A549 (cell line): ENCODE data around the gene CASP3.

Experiments
- CHD4 ChIP-seq: fragments of 200-600 bp; sonication (generic); IDR thresholded peaks from 2 replicates; pipeline ENCODE4 v1.6.1; 2016; ENCODE audit warnings: antibody characterized with exemption, mild to moderate bottlenecking, borderline replicate concordance
- CTCF ChIP-seq: fragments of >200 bp; sonication (Bioruptor Twin); formaldehyde crosslinking; IDR thresholded peaks from 3 replicates; pipeline ENCODE4 v1.5.1; 2016
- EP300 ChIP-seq, 2 experiments: fragments of >200 bp; sonication (Bioruptor Twin); formaldehyde crosslinking; IDR thresholded peaks; 2 replicates in 1 of 2; 3 replicates in 1 of 2; pipeline ENCODE4 v1.6.1; 2016 to 2017
- ESRRA ChIP-seq: fragments of 150-350 bp; IDR thresholded peaks from 2 replicates; pipeline ENCODE4 v1.6.1; 2014; ENCODE audit warnings: mild to moderate bottlenecking, low read length, borderline replicate concordance
- MAFK ChIP-seq: fragments of 450-650 bp; IDR thresholded peaks from 2 replicates; pipeline ENCODE4 v1.6.1; 2014; ENCODE audit not compliant: partially characterized antibody
- POLR2AphosphoS2 ChIP-seq: conservative IDR thresholded peaks from 2 replicates; pipeline ENCODE4 v1.6.1; 2012; ENCODE audit warnings: low read length, improper control_type of control experiment, inconsistent platforms
- RFX5 ChIP-seq: fragments of 450-650 bp; IDR thresholded peaks from 2 replicates; pipeline ENCODE4 v1.7.1; 2014; ENCODE audit warnings: antibody characterized with exemption, mild to moderate bottlenecking, moderate library complexity
- RNF2 ChIP-seq: fragments of 200-600 bp; sonication (generic); IDR thresholded peaks from 2 replicates; pipeline ENCODE4 v1.6.1; 2016; ENCODE audit warnings: low read depth, mild to moderate bottlenecking, antibody characterized with exemption, moderate library complexity, borderline replicate concordance
- SREBF2 ChIP-seq: fragments of 450-650 bp; IDR thresholded peaks from 2 replicates; pipeline ENCODE4 v1.6.1; 2014; ENCODE audit warnings: mild to moderate bottlenecking, moderate library complexity
- USF2 ChIP-seq: fragments of 450-650 bp; IDR thresholded peaks from 2 replicates; pipeline ENCODE4 v1.6.1; 2014; ENCODE audit warnings: antibody characterized with exemption
- TF ChIP-seq, protein P1 (sequence below): fragments of 200-600 bp; sonication (generic); IDR thresholded peaks from 2 replicates; pipeline ENCODE4 v1.6.1; 2016; ENCODE audit warnings: antibody characterized with exemption, mild to moderate bottlenecking, moderate library complexity
- TF ChIP-seq, protein P2 (sequence below): IDR thresholded peaks from 2 replicates; pipeline ENCODE4 v1.6.1; 2012; ENCODE audit warnings: low read depth, borderline replicate concordance

- no peak for TF ChIP-seq POLR2AphosphoS2
- no peak for TF ChIP-seq CTCF
- TF ChIP-seq EP300 (IDR thresholded peaks at IDR 0.05) = no peak
- TF ChIP-seq, protein P1, sequence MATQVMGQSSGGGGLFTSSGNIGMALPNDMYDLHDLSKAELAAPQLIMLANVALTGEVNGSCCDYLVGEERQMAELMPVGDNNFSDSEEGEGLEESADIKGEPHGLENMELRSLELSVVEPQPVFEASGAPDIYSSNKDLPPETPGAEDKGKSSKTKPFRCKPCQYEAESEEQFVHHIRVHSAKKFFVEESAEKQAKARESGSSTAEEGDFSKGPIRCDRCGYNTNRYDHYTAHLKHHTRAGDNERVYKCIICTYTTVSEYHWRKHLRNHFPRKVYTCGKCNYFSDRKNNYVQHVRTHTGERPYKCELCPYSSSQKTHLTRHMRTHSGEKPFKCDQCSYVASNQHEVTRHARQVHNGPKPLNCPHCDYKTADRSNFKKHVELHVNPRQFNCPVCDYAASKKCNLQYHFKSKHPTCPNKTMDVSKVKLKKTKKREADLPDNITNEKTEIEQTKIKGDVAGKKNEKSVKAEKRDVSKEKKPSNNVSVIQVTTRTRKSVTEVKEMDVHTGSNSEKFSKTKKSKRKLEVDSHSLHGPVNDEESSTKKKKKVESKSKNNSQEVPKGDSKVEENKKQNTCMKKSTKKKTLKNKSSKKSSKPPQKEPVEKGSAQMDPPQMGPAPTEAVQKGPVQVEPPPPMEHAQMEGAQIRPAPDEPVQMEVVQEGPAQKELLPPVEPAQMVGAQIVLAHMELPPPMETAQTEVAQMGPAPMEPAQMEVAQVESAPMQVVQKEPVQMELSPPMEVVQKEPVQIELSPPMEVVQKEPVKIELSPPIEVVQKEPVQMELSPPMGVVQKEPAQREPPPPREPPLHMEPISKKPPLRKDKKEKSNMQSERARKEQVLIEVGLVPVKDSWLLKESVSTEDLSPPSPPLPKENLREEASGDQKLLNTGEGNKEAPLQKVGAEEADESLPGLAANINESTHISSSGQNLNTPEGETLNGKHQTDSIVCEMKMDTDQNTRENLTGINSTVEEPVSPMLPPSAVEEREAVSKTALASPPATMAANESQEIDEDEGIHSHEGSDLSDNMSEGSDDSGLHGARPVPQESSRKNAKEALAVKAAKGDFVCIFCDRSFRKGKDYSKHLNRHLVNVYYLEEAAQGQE = no peak
- TF ChIP-seq SREBF2 = no peak
- TF ChIP-seq, protein P2, sequence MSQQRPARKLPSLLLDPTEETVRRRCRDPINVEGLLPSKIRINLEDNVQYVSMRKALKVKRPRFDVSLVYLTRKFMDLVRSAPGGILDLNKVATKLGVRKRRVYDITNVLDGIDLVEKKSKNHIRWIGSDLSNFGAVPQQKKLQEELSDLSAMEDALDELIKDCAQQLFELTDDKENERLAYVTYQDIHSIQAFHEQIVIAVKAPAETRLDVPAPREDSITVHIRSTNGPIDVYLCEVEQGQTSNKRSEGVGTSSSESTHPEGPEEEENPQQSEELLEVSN = no peak
- no peak for TF ChIP-seq MAFK
- TF ChIP-seq USF2 = no peak
- no peak for TF ChIP-seq RFX5
- TF ChIP-seq CHD4 = no peak
- no peak for TF ChIP-seq ESRRA
- no peak for TF ChIP-seq RNF2
Observed at GRCh38 chr4:184595430-184595829, 53.8 kb downstream of the CASP3 start.
